ENCODE measurements around the gene FOXN3. TPM values are rescaled to one million over a fixed set of nuclear protein-coding genes. Genes with fewer than 3 reads are reported as not detected.

FOXN3 gene
- total RNA-seq, 1 experiment from 2014 or later = 8.8 TPM

- TF ChIP-seq CTCF (IDR thresholded peaks at IDR 0.05) = no peak
- no peak for TF ChIP-seq TCF7L2 (IDR thresholded peaks at IDR 0.05; ENCODE audit: low read depth, low read length)
- TF ChIP-seq SIN3A (IDR thresholded peaks at IDR 0.05; ENCODE audit: borderline replicate concordance, insufficient read depth, low read depth, low read length) = no peak
- TF ChIP-seq REST (IDR thresholded peaks at IDR 0.05; ENCODE audit: insufficient read depth in 1 of 2, low read depth in 2 of 2, low read length in 1 of 2) = no peak
- TF ChIP-seq POLR2AphosphoS5 (IDR thresholded peaks at IDR 0.05; ENCODE audit: low read depth, low read length) = no peak
- no peak for DNase-seq (ENCODE audit: low read depth, low spot score)
- POLR2A ChIA-PET = no interaction called here
- in situ Hi-C loops (cut with HindIII; ENCODE audit: low pct_unique_long_range_greater_than_20kb, low sequenced_read_pairs) (no loop called here), intact Hi-C loops (cut with micrococcal nuclease; ENCODE audit: unreplicated experiment) (no loop called here)
- H3K27me3 ChIP-seq (ENCODE audit: control insufficient read depth, insufficient read depth, low read length) = no peaks in the 10 kb centered on the region
- CTCF ChIA-PET = no interaction called here
- H3K4me3 ChIP-seq (ENCODE audit: low read depth in 2 of 2, low read length in 2 of 2) = no peak overlapping the region
- no peaks in the 10 kb centered on the region for H3K36me3 ChIP-seq (ENCODE audit: control insufficient read depth, insufficient read depth, low read length)
- no TSS peak for BruUV-seq (replicated peaks)
- H3K27ac ChIP-seq (ENCODE audit: low read length) = no peak overlapping the region
- no peak for ATAC-seq
- no peaks in the 10 kb centered on the region for H3K9me3 ChIP-seq (ENCODE audit: control insufficient read depth, insufficient read depth, low read depth, low read length)
- no peaks in the 10 kb centered on the region for H3K4me1 ChIP-seq (ENCODE audit: control insufficient read depth, insufficient read depth, low read length)
Observed at GRCh38 chr14:89310211-89310610, 106.8 kb downstream of the FOXN3 start.

GRCh38 chr14:89309670-89310177, 107.3 kb downstream of the FOXN3 start:
- Histone ChIP-seq H3K4me1 (ENCODE audit: control insufficient read depth, insufficient read depth, low read length) (no peaks in the 10 kb centered on the region), H3K27ac (ENCODE audit: low read length) (no peak overlapping the region), H3K4me3 (ENCODE audit: low read depth in 2 of 2, low read length in 2 of 2) (no peak overlapping the region), H3K36me3 (ENCODE audit: control insufficient read depth, insufficient read depth, low read length) (no peaks in the 10 kb centered on the region), H3K27me3 (ENCODE audit: control insufficient read depth, insufficient read depth, low read length) (no peaks in the 10 kb centered on the region), H3K9me3 (ENCODE audit: control insufficient read depth, insufficient read depth, low read depth, low read length) (no peaks in the 10 kb centered on the region)
- DNase-seq (ENCODE audit: low read depth, low spot score) (no peak), ATAC-seq (no peak)
- ChIA-PET POLR2A (no interaction called here), CTCF (no interaction called here)
- BruUV-seq (replicated peaks) = no TSS peak
- TF ChIP-seq REST (IDR thresholded peaks at IDR 0.05; ENCODE audit: insufficient read depth in 1 of 2, low read depth in 2 of 2, low read length in 1 of 2) (no peak), TCF7L2 (IDR thresholded peaks at IDR 0.05; ENCODE audit: low read depth, low read length) (no peak), CTCF (IDR thresholded peaks at IDR 0.05) (no peak), SIN3A (IDR thresholded peaks at IDR 0.05; ENCODE audit: borderline replicate concordance, insufficient read depth, low read depth, low read length) (no peak), POLR2AphosphoS5 (IDR thresholded peaks at IDR 0.05; ENCODE audit: low read depth, low read length) (no peak)
- in situ Hi-C loops (cut with HindIII; ENCODE audit: low pct_unique_long_range_greater_than_20kb, low sequenced_read_pairs) (no loop called here), intact Hi-C loops (cut with micrococcal nuclease; ENCODE audit: unreplicated experiment) (no loop called here)
